Skin epidermis (tissue), 12 donors: ENCODE measurements around the gene DPY19L3.
"Not testable (repeated sequence)": the region's sequence is repeated elsewhere in the genome, so short reads cannot be mapped to it uniquely, and the experiment has no call there.

Experiments used
- H3K27ac ChIP-seq, 21 experiments: fragments of 200-600 bp; sonication (generic) in 11 of 21; one replicate each; pipeline ENCODE4 v1.5.0; 2020; ENCODE audit warnings: mild to moderate bottlenecking in 3 of 21, inconsistent platforms in 2 of 21, moderate library complexity in 2 of 21
- H3K4me3 ChIP-seq, 7 experiments: fragments of 200-600 bp; sonication (generic) in 2 of 7; one replicate each; pipeline ENCODE4 v1.5.0; 2020; ENCODE audit warnings: inconsistent platforms in 2 of 7, mild to moderate bottlenecking in 2 of 7, moderate library complexity in 1 of 7

Gene DPY19L3

GRCh38 chr19:32388393-32388855, 17.1 kb upstream of the DPY19L3 start:
- H3K4me3 ChIP-seq: no peak overlapping the region

DNA sequence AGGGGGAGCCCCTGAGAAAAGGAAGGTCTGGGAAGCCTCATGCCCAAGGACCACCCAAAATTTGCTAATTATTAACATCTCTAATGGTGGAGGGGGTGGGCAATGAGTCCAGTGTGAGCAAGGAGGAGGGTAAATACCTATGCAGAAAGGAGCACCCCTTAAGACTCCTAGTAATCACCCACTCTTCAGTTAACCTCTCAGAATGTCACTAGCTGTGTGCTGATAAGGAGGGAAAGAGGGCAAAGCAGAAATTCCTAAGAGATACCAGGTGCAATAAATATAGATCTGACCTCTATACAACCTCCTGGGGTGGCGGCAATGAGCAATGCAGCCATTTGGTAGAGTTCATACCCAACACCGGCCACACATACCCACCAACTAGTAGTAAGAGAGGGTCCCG, 12.7 kb upstream of the DPY19L3 start:
- H3K4me3 ChIP-seq: no peak overlapping the region
- no peak overlapping the region for H3K27ac ChIP-seq

More at GRCh38 chr19:32388393-32388855, 17.1 kb upstream of the DPY19L3 start:
- H3K27ac ChIP-seq: no peak overlapping the region

DNA sequence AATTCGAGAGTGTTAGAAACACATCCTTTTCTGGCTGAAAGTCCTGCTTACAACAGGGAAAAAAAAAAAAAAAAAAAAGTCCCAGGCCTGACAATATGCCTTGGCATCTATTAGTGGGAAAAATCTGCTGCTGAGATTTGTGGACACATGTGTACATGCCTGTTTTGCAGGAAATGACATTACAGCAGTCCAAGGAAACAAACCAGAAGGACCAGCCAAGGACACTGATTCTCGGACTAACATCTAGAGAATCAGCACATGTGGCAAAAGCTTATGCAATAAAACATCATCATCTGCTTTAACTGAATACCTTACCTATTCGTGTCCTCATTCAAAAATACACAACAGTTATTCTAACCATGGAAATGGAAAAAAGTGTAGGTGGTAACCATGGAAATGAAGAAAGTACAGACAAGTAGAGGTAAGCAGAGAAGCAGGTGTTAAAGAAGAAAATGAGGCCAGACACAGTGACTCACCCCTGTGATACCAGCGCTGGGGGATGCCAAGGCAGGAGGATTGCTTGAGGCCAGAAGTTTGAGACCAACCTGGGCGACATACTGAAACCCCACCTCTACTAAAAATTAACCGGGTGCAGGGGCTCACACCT, 9.4 kb upstream of the DPY19L3 start:
- Histone ChIP-seq H3K4me3 (no peak overlapping the region), H3K27ac (peak overlapping the region in 3 of 21 experiments; percentile 22 to 60 (median 35))

DNA sequence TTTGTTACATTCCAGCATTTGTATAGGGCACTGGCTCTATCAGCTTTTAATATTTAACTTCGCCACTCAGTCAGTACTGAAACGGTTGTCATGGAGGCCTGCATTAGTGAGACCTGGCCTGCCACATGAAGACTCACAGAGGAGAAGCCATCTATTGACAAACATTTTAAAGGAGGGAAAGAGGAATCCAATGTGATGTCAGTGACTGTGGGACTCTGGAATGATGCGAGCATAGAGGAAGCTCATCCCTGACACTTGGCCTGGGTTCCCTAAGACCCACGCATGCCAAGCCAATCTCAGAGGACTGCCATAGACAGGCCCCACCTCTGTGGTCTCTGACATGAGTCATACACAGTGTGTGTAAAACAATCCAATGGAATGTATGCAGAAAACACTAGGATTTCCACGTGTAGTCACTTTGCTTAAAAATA, 7.9 kb upstream of the DPY19L3 start:
- Histone ChIP-seq H3K4me3 (no peak overlapping the region), H3K27ac (peak overlapping the region in 2 of 21 experiments; percentile 23 to 44)

GRCh38 chr19:32401992-32402391, 3.6 kb upstream of the DPY19L3 start:
- no peak overlapping the region for H3K4me3 ChIP-seq
- no peak overlapping the region for H3K27ac ChIP-seq

GRCh38 chr19:32403291-32403995, 2.1 kb upstream of the DPY19L3 start:
- no peak overlapping the region for H3K4me3 ChIP-seq
- no peak overlapping the region for H3K27ac ChIP-seq

GRCh38 chr19:32404213-32404932, 1.2 kb upstream of the DPY19L3 start:
- peak overlapping the region in 20 of 21 experiments; percentile 89 to 99 (median 98) for H3K27ac ChIP-seq
- H3K4me3 ChIP-seq: peak overlapping the region; percentile 67 to 92 (median 82)

GRCh38 chr19:32404933-32405430, 588 bp upstream of the DPY19L3 start:
- peak overlapping the region; percentile 89 to 99 (median 98) for H3K27ac ChIP-seq
- H3K4me3 ChIP-seq: peak overlapping the region; percentile 67 to 92 (median 82)

DNA sequence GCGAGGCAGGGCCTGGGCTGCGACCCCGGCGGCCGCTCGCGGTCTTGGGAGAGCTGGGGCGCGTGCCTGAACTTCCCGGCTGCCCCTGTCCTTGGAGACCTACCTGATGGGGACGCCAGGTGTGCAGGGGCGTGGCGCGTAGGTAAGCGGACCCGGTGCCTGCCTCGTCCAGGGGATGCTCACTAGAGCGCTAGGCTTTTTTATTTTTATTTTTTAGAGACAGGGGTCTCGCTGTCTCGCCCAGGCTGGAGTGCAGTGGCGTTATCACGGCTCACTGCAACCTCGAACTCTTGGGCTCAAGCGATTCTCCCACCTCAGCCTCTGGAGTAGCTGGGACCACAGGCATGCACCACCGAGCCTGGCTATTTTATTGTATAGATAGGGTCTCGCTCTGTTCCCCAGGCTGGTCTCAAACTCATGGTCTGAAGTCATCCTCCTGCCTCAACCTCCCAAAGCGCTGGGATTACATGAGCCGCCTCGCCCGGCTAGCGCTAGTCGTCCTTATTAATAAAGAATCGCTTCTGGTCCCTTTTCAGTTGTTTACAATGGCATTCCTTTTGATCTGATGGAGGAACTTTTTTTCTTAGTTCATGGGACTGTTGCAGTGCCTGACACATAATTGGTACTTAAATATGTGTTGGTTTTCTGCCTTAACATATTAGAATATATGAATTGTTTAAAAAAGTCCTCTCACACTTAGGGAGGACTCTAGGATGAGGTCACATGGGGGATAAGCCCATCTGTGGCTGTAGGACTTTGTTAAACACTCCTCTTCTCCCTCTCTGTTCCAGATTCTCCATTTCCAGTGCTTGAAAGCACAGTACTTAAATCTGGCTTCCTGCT, 812 bp downstream of the DPY19L3 start:
- Histone ChIP-seq H3K27ac (peak overlapping the region; percentile 89 to 99 (median 98)), H3K4me3 (peak overlapping the region; percentile 67 to 92 (median 82))

- Histone ChIP-seq H3K4me3 (peak overlapping the region in 4 of 7 experiments; percentile 67 to 82 (median 81)), H3K27ac (peak overlapping the region in 9 of 21 experiments; percentile 4 to 99 (median 99))
Measured at GRCh38 chr19:32407004-32407992, 1.7 kb downstream of the DPY19L3 start.

DNA sequence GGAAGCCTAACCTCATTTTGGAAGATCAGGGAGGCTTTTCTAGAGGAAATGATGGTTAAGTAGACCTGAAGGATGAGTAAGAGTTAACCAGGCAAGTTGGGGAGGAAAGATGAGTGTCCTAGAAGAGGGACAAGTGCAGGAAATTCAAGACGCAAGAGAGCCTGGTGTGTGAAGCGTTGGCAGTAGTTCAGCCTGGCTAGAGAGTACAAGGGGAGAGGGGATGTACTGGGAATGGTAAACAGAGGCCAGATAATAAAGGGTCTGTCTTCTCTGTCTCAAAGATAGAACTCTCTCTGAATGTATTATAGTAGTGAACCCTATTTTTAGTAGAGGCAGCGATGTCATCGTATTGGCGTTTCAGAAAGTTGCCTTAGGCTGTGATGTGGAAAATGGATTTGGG, 9.7 kb downstream of the DPY19L3 start:
- no peak overlapping the region for H3K27ac ChIP-seq
- H3K4me3 ChIP-seq: no peak overlapping the region

DNA sequence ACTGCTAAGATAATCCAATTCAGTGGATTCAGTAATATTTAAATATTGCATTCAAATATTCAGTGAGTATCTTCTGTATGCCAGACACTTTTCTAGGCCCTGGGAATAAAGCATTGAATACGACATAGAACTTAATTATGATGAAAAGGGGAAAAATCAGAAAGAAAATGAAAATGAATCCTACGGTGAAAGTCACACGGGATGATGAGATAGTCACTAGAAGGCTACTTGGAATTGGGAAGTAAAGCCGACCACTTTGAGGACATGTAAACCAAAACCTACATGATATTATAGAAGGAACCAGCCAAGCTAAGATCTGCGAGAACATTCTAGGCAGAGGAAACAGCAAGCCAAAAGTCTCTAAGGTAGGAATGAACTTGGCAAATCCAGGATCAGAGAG, 10.1 kb downstream of the DPY19L3 start:
- no peak overlapping the region for H3K27ac ChIP-seq

DNA sequence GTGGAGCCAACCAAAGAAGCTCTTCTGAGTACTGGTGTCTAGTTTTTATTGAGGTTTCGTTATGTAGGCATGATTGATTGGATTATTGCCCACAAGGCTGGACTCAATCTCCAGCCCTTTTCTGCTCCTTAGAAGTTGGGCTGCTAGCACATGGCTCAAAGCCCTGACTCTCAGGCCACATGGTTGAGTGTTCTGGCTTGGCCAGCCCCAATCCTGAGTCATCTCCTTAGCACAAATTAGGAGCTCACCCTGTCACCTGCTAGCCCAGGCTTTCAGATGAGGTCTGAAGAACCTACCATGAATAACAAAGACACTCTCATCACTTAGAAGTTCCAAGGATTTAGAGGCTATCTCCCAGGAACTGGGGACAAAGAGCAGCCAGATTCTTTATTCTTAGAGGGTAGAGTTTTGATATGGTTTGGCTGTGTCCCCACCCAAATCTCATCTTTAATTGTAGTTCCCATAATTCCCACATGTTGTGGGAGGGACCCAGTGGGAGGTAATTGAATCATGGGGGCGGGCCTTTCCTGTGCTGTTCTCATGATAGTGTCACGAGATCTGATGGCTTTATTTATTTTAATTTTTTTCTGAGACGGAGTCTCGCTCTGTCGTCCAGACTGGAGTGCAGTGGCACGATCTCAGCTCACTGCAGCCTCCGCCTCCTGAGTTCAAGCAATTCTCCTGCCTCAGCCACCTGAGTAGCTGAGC, 11.3 kb downstream of the DPY19L3 start:
- no peak overlapping the region for H3K27ac ChIP-seq
- H3K4me3 ChIP-seq: no peak overlapping the region

More for the DNA sequence above, 10.1 kb downstream of the DPY19L3 start:
- no peak overlapping the region for H3K4me3 ChIP-seq

GRCh38 chr19:32418155-32418554, 12.6 kb downstream of the DPY19L3 start:
- no peak overlapping the region for H3K27ac ChIP-seq

GRCh38 chr19:32421589-32422361, 16.2 kb downstream of the DPY19L3 start:
- Histone ChIP-seq H3K4me3 (no peak overlapping the region), H3K27ac (no peak overlapping the region)

More at GRCh38 chr19:32418155-32418554, 12.6 kb downstream of the DPY19L3 start:
- no peak overlapping the region for H3K4me3 ChIP-seq

DNA sequence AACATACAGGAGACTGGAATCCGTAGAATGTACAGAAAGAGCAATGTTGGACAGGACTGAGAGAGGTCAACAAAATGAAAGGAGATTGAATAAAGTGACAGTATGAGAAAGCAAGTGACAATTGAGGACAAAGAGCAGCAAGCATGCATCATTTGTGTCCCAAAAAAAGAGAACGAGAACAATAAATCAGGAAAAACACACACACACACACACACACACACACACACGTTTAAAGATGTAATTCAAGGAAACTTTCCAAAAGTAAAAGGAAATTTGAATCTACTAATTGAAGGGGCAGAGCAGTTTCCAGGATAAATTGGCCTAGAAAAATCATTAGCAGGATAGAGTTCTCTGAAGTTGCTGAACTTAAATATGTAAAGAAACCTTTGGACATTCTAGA, 16.9 kb downstream of the DPY19L3 start:
- no peak overlapping the region for H3K27ac ChIP-seq
- H3K4me3 ChIP-seq: no peak overlapping the region

DNA sequence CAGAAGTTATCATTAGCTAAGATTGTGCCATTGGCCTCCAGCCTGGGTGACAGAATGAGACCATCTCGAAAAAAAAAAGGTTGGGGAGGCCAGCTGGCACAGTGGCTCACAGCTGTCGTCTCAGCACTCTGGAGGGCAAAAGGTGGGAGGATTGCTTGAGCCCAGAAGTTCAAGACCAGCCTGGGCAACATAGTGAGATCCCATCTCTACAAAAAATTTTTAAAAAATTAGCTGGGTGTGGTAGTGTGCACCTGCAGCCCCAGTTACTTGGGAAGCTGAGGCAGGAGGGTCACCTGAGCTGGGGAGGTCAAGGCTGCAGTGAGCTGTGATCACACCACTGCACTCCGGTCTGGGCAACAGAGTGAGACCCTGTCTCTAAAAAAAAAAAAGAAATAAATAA, 18.4 kb downstream of the DPY19L3 start:
- not testable (repeated sequence) for H3K4me3 ChIP-seq, H3K27ac ChIP-seq
